Activated CD4-positive, alpha-beta T cell treated with anti-CD3 and anti-CD28 coated beads for 4 hours (primary cell): ENCODE data around the gene PPP1R15B.

Source experiments
- DNase-seq, 2 donors: peaks; one replicate each; pipeline ENCODE4 v3.0.0-alpha.2; 2020

PPP1R15B gene

GRCh38 chr1:204411451-204412204, at the start of gene PPP1R15B:
PPP1R15B (minus strand) TSS chr1:204411817; CDS start chr1:204411411, 406 bp downstream.
- DNase-seq: peak; percentile 96 to 97

- no peak for DNase-seq
Observed at GRCh38 chr1:204460346-204460745, 48.7 kb upstream of the PPP1R15B start.

GRCh38 chr1:204459706-204460105, 48.1 kb upstream of the PPP1R15B start:
- DNase-seq: no peak

- DNase-seq: no peak
Observed at GRCh38 chr1:204457666-204458065, 46.0 kb upstream of the PPP1R15B start.

- DNase-seq: no peak
Observed at GRCh38 chr1:204456826-204457442, 45.3 kb upstream of the PPP1R15B start.

- no peak for DNase-seq
Observed at GRCh38 chr1:204455831-204456145, 44.2 kb upstream of the PPP1R15B start.

- DNase-seq: no peak
Observed at GRCh38 chr1:204455063-204455830, 43.6 kb upstream of the PPP1R15B start.

- no peak for DNase-seq
Observed at GRCh38 chr1:204454476-204454875, 42.9 kb upstream of the PPP1R15B start.

GRCh38 chr1:204453141-204453772, 41.6 kb upstream of the PPP1R15B start:
- peak; percentile 76 to 79 for DNase-seq

GRCh38 chr1:204451352-204452124, 39.9 kb upstream of the PPP1R15B start:
- no peak for DNase-seq

GRCh38 chr1:204450461-204451257, 39.0 kb upstream of the PPP1R15B start:
- DNase-seq: no peak

- no peak for DNase-seq
Observed at GRCh38 chr1:204449678-204450280, 38.2 kb upstream of the PPP1R15B start.

GRCh38 chr1:204448991-204449677, 37.5 kb upstream of the PPP1R15B start:
- no peak for DNase-seq

GRCh38 chr1:204448344-204448964, 36.8 kb upstream of the PPP1R15B start:
- DNase-seq: no peak

- no peak for DNase-seq
Observed at GRCh38 chr1:204447736-204448135, 36.1 kb upstream of the PPP1R15B start.

GRCh38 chr1:204447190-204447589, 35.6 kb upstream of the PPP1R15B start:
- no peak for DNase-seq

- DNase-seq: peak; percentile 76 to 82
Observed at GRCh38 chr1:204446413-204447111, 34.9 kb upstream of the PPP1R15B start.

- DNase-seq: peak; percentile 21 to 31
Observed at GRCh38 chr1:204445860-204446412, 34.3 kb upstream of the PPP1R15B start.
